Measurements from ENCODE around the gene PTBP3. TPM values are rescaled to one million over a fixed set of nuclear protein-coding genes. Genes with fewer than 3 reads are reported as not detected.
"Not testable (repeated sequence)": the region's sequence is repeated elsewhere in the genome, so short reads cannot be mapped to it uniquely, and the experiment has no call there.

Gene PTBP3
- total RNA-seq, 1 experiment from 2014 or later: 23.2 TPM

DNA sequence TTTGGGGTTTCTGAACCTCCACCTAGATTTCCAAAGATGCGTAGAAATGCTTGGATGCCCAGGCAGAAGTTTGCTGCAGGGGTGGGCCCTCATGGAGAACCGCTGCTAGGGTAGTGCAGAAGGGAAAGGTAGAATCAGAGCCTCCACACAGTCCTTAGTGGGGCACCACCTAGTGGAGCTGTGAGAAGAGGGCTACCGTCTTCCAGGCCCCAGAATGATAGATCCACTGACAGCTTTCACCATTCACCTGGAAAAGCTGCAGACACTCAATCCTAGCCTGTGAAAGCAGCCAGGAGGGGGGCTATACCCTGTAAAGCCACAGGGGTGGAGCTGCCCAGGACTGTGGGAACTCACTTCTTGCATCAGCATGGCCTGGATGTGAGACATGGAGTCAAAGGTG lies 33.2 kb upstream of the PTBP3 start:
- CTCF ChIA-PET: interaction anchor here (0.7 kb wide), 1 partner anchor 745 kb away, joined by 4 read pairs; no protein-coding TSS in a partner anchor
- no peak for TF ChIP-seq EZH2phosphoT487 (IDR thresholded peaks at IDR 0.05; ENCODE audit: borderline replicate concordance, low read length)
- peak; percentile 23; the same call in 1 of the 2 replicates for TF ChIP-seq CTCF (conservative IDR thresholded peaks at IDR 0.05; ENCODE audit: low read depth, low read length)
- TF ChIP-seq EZH2 (IDR thresholded peaks at IDR 0.05; ENCODE audit: low read length, unreplicated experiment): no peak
- Histone ChIP-seq H4K20me1 (ENCODE audit: low read length) (no peaks in the 10 kb centered on the region), H3K27me3 (ENCODE audit: low read length) (no peaks in the 10 kb centered on the region), H3K4me2 (ENCODE audit: low read length) (no peak overlapping the region), H2AFZ (ENCODE audit: low read length) (no peak overlapping the region), H3K4me3 (ENCODE audit: low read length) (no peak overlapping the region), H3K4me1 (ENCODE audit: insufficient read depth, low read length) (no peaks in the 10 kb centered on the region; the same call in 1 of the 2 replicates), H3K9me3 (ENCODE audit: low read length) (no peaks in the 10 kb centered on the region), H3K9ac (ENCODE audit: low read length) (no peak overlapping the region), H3K79me2 (ENCODE audit: low read length) (no peaks in the 10 kb centered on the region), H3K36me3 (ENCODE audit: low read depth, low read length) (no peaks in the 10 kb centered on the region), H3K9me2 (replicated peaks; ENCODE audit: low read length) (no peaks in the 10 kb centered on the region), H3K27ac (ENCODE audit: low read length) (no peak overlapping the region), H3F3A (ENCODE audit: low read length, unreplicated experiment) (no peaks in the 10 kb centered on the region)
- no TSS peak for BruUV-seq (replicated peaks)
- DNase-seq (no peak), ATAC-seq (no peak)
- intact Hi-C loops (cut with micrococcal nuclease): no loop called here
- POLR2A ChIA-PET (ENCODE audit: unreplicated experiment): no interaction called here

GRCh38 chr9:112365257-112365656 lies 31.8 kb upstream of the PTBP3 start:
- H3K79me2 ChIP-seq (ENCODE audit: low read length); POLR2A ChIA-PET (ENCODE audit: unreplicated experiment); BruUV-seq (replicated peaks); H3K27ac ChIP-seq (ENCODE audit: low read length); H4K20me1 ChIP-seq (ENCODE audit: low read length); DNase-seq; H3K36me3 ChIP-seq (ENCODE audit: low read depth, low read length); H3K4me3 ChIP-seq (ENCODE audit: low read length); H3K27me3 ChIP-seq (ENCODE audit: low read length); H3K9me3 ChIP-seq (ENCODE audit: low read length); H3F3A ChIP-seq (ENCODE audit: low read length, unreplicated experiment); CTCF ChIA-PET; ATAC-seq; H3K9me2 ChIP-seq (replicated peaks; ENCODE audit: low read length); H3K4me1 ChIP-seq (ENCODE audit: insufficient read depth, low read length); intact Hi-C loops (cut with micrococcal nuclease); H2AFZ ChIP-seq (ENCODE audit: low read length); H3K9ac ChIP-seq (ENCODE audit: low read length); H3K4me2 ChIP-seq (ENCODE audit: low read length): not testable (repeated sequence)

DNA sequence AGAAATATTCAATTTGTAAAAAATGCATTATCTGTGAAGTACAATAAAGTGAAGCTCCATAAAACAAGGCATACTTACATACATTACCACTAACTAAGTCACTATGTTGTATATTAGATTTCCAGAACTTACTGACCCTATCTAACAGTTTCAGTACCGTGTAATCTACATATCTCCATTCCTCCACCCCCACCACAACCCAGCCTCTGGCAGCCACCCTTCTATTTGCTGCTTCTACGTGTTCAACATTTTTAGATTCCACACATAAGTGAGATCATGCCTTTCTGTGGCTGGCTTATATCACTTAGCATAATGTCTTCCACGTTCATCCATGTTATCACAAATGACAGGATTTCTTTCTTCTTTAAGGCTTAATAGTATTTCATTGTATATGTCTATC lies 31.3 kb upstream of the PTBP3 start:
- no peak overlapping the region for H3K27ac ChIP-seq (ENCODE audit: low read length)
- H3F3A ChIP-seq (ENCODE audit: low read length, unreplicated experiment): no peaks in the 10 kb centered on the region
- H3K79me2 ChIP-seq (ENCODE audit: low read length): no peaks in the 10 kb centered on the region
- H3K9ac ChIP-seq (ENCODE audit: low read length): no peak overlapping the region
- ATAC-seq (no peak), DNase-seq (no peak)
- BruUV-seq (replicated peaks): no TSS peak
- POLR2A ChIA-PET (ENCODE audit: unreplicated experiment): no interaction called here
- no peak overlapping the region for H3K4me3 ChIP-seq (ENCODE audit: low read length)
- no peaks in the 10 kb centered on the region for H3K36me3 ChIP-seq (ENCODE audit: low read depth, low read length)
- TF ChIP-seq CTCF (conservative IDR thresholded peaks at IDR 0.05; ENCODE audit: low read depth, low read length): no peak
- TF ChIP-seq EZH2 (IDR thresholded peaks at IDR 0.05; ENCODE audit: low read length, unreplicated experiment): no peak
- TF ChIP-seq EZH2phosphoT487 (IDR thresholded peaks at IDR 0.05; ENCODE audit: borderline replicate concordance, low read length): no peak
- H3K27me3 ChIP-seq (ENCODE audit: low read length): no peaks in the 10 kb centered on the region
- CTCF ChIA-PET: no interaction called here
- no peak overlapping the region for H3K4me2 ChIP-seq (ENCODE audit: low read length)
- no peaks in the 10 kb centered on the region for H4K20me1 ChIP-seq (ENCODE audit: low read length)
- intact Hi-C loops (cut with micrococcal nuclease): no loop called here
- H3K9me3 ChIP-seq (ENCODE audit: low read length): no peaks in the 10 kb centered on the region
- peaks cover 13% of the 10 kb centered on the region; the same call in 1 of the 2 replicates for H3K4me1 ChIP-seq (ENCODE audit: insufficient read depth, low read length)
- H2AFZ ChIP-seq (ENCODE audit: low read length): no peak overlapping the region
- H3K9me2 ChIP-seq (replicated peaks; ENCODE audit: low read length): no peaks in the 10 kb centered on the region

Measured in PC-3 (cell line).